Colon (tissue), 2 donors: Measurements from ENCODE around the gene NCMAP.

Source experiments
- FAIRE-seq: peaks from 2 replicates; lab custom pipeline; 2012; peaks lifted over from hg19 to GRCh38; lab: Jason Lieb, UNC
- donor health status: control.
- donor health status: control.

Gene NCMAP

DNA sequence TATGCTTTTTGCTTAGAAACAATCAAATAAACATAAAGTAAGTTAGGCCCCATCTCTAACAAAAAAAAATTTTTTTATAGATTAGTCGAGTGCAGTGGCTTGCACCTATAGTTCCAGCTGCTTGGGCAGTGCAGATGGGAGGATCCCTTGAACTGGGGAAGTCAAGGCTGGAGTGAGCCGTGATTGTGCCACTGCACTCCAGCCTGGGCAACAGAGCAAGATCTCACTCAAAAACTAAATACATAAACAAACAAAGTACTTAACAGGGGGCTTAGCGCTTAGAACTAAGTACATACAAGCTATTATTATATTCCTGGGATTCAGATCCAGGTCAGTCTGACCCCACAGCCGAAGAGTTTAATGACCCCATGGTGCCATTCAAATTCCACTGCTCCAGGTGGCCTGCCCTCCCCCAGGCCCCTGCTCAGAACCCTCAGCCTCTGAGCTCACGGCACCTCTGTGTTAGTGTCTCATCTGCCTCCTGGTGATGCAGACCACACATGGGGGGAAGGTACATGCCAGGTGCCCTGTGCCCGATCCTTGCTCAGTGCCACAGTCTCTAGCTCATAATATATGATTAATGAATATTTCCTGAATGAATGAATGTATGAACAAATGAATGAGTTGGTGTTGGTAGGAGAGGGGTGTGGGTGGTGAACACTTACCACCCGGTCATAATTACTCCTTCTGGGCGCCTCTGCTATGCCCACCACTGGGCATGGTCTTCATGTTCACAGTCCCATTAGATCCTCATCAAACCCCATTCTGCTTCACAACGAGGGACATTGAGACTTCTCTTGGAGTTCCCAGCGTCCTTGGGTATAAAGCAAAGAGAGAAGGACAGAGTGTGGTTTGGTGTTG lies 14.6 kb downstream of the NCMAP start:
- FAIRE-seq, result no peak

DNA sequence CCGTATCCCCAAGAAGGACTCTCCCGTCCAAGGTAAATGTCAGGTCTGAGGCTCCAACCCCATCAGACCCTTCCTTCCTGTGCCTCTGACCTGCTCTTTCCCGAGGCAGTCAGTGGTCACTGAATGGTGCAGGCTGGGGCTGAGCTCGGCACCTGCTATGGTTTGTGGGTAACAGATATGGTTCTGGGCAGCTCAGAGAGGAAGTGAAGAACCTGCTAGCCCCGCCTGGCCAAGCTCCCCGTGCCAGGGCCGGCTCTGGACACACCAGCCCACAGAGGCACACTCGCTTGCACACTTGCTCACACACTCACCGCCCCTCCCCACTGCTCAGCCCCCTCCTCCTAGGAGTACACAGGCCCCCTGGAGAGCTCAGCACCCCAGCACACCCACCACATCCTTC lies 16.4 kb downstream of the NCMAP start:
- FAIRE-seq, result no peak

- FAIRE-seq, result no peak
These were observed 20.2 kb downstream of the NCMAP start for GRCh38 chr1:24575905-24576587.

DNA sequence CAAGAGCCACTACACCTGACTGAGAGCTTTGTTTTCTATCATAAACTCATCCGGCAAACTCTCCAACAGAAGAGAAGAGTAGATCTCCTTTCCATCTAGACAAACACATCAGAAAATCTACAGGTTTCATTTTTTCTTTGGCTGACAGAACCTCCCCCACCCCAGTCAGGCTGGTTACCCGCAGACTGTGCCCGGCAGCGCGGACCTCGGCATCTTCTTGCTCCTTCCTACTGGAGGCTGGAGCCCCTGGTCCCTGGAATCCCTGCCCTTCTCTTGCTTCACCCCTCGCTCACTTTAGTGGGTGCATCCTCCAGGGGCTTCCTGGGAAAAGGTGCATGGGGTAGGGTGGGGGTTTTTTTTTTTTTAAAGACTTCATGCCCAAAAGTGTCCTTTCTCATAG lies 23.0 kb downstream of the NCMAP start:
- FAIRE-seq, result no peak

- no peak for FAIRE-seq
These were observed 24.9 kb downstream of the NCMAP start for GRCh38 chr1:24580756-24581155.

GRCh38 chr1:24584171-24584647 lies 28.3 kb downstream of the NCMAP start:
- FAIRE-seq, result no peak

- no peak for FAIRE-seq
These were observed 30.2 kb downstream of the NCMAP start for GRCh38 chr1:24586119-24586518.

GRCh38 chr1:24586970-24587820 lies 31.3 kb downstream of the NCMAP start:
- FAIRE-seq, result no peak

- no peak for FAIRE-seq
These were observed 32.7 kb downstream of the NCMAP start for GRCh38 chr1:24588573-24588972.

- FAIRE-seq, result no peak
These were observed 33.3 kb downstream of the NCMAP start for GRCh38 chr1:24589200-24589599.

- no peak for FAIRE-seq
These were observed 35.9 kb downstream of the NCMAP start for GRCh38 chr1:24591781-24592180.

GRCh38 chr1:24594328-24594598 lies 38.4 kb downstream of the NCMAP start:
- no peak for FAIRE-seq

DNA sequence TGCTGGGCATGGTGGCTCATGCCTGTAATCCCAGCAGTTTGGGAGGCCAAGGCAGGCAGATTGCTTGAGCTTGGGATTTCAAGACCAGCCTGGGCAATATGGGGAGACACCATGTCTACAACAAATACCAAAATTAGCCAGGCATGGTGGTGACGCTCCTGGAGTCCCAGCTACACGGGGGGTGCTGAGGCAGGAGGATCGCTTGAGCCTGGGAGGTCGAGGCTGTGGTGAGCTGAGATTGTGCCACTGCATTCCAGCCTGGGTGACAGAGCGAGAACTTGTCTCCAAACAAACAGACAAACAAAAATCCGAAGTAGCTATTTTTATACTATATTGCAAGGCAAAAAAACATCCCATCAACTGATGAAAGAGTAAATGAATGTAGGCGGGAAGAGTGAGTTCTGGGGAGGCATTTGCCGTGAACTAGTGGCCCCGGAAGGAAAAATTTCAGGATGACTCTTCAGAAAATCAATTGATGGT lies 40.6 kb downstream of the NCMAP start:
- FAIRE-seq, result no peak

- FAIRE-seq, result no peak
These were observed 43.4 kb downstream of the NCMAP start for GRCh38 chr1:24599265-24599664.

GRCh38 chr1:24600551-24600950 lies 44.7 kb downstream of the NCMAP start:
- FAIRE-seq, result no peak

- no peak for FAIRE-seq
These were observed 49.8 kb downstream of the NCMAP start for GRCh38 chr1:24605534-24606295.

DNA sequence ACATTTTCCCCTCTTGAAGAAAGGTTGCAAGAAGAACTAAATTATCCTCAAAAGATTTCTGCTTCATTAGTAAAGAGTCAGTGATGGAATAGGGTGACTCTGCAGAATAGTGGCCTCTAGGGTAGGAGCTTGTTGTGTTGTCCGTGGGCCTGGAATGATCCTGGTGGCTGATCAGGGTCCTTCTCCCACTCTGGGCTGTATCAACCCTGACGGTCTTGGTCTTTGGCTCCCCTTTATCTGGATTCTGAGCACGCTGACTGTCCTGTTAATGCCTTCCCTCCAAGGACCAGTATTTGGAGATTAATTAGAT lies 50.4 kb downstream of the NCMAP start:
- no peak for FAIRE-seq

- no peak for FAIRE-seq
These were observed 50.7 kb downstream of the NCMAP start for GRCh38 chr1:24606621-24607020.

DNA sequence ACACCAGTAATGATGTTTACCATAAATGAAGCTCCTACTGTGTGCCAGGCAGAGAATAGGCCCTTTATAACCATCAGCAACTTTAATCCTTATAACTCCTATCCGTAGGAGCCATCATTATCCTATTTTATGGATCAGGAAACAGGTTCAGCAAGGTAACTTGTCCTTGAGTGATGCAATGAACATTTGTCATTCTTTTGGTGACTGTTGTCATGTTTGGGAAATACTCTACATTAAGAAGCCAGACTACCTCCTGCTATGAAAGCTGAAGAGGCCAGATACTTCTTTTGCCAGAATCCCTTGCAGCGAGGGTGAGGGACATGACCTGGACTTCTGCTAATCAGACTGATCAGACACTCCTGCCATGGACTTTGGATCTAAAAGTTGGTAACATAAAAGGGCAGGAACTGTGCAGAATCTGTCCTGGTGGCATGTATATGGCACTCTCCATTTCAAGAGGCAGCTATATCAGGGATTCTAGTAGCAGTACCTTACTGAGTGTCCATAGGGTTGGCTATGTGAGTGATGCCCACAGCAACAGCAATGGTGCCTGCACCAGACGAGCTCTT lies 54.1 kb downstream of the NCMAP start:
- no peak for FAIRE-seq

GRCh38 chr1:24619376-24619775 lies 63.5 kb downstream of the NCMAP start:
- FAIRE-seq, result no peak

- no peak for FAIRE-seq
These were observed 64.8 kb downstream of the NCMAP start for GRCh38 chr1:24620678-24621077.

- FAIRE-seq, result no peak
These were observed 65.2 kb downstream of the NCMAP start for GRCh38 chr1:24621121-24621520.
